ENCODE data around the gene C1orf198.

Gene C1orf198, protein sequence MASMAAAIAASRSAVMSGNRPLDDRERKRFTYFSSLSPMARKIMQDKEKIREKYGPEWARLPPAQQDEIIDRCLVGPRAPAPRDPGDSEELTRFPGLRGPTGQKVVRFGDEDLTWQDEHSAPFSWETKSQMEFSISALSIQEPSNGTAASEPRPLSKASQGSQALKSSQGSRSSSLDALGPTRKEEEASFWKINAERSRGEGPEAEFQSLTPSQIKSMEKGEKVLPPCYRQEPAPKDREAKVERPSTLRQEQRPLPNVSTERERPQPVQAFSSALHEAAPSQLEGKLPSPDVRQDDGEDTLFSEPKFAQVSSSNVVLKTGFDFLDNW

GRCh38 chr1:230867903-230868735 is at the start of gene C1orf198:
TSS of gene C1orf198 (minus strand) at chr1:230868521. CDS start at chr1:230868512, 9 bp downstream.
- no peak for FAIRE-seq

DNA sequence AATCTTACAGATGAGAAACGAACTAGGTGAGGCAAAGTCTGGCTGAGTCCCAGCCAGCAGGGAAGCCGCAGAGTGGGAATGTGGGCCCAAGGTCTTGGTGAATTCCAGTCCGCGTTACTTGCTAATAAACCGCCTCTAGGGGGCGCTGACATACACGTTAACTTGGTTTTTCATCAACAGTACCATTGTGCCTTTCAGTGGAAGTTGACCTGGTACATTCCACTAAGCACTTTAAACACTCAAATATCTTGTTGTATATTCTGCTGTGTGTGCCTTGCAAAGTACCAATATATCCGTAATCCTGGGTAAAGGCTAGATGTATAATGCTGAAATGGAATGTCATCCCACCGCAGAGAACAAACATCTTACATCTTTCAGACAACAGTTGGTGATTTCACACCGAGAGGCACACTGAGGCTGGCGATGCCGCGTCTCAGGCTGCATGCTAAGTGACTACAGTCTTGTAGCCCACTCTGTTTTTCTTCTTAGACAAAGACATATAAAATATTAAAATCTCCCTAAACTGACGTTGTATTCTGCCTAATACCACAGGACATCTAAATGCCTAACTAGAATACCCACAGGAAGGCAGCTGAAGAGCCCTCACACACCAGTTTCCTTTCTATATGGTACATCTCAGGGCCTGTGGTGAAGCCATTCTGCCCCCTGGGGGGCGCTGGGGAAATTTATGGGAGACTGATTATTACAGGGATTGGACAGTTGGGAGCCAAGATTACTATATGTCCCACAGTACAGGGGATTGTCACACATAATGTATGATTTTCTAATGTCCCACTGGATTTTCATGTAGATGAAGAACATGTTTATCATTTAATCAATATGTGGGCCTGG is 49.2 kb upstream of the C1orf198 start:
- peak; percentile 72 for FAIRE-seq

GRCh38 chr1:230916587-230917283 is 48.4 kb upstream of the C1orf198 start:
- FAIRE-seq, result no peak

GRCh38 chr1:230915078-230915477 is 46.8 kb upstream of the C1orf198 start:
- FAIRE-seq, result no peak

- FAIRE-seq, result no peak
Observed at GRCh38 chr1:230913496-230913895, 45.2 kb upstream of the C1orf198 start.

- no peak for FAIRE-seq
Observed at GRCh38 chr1:230910755-230911117, 42.4 kb upstream of the C1orf198 start.

- no peak for FAIRE-seq
Observed at GRCh38 chr1:230909974-230910754, 41.8 kb upstream of the C1orf198 start.

DNA sequence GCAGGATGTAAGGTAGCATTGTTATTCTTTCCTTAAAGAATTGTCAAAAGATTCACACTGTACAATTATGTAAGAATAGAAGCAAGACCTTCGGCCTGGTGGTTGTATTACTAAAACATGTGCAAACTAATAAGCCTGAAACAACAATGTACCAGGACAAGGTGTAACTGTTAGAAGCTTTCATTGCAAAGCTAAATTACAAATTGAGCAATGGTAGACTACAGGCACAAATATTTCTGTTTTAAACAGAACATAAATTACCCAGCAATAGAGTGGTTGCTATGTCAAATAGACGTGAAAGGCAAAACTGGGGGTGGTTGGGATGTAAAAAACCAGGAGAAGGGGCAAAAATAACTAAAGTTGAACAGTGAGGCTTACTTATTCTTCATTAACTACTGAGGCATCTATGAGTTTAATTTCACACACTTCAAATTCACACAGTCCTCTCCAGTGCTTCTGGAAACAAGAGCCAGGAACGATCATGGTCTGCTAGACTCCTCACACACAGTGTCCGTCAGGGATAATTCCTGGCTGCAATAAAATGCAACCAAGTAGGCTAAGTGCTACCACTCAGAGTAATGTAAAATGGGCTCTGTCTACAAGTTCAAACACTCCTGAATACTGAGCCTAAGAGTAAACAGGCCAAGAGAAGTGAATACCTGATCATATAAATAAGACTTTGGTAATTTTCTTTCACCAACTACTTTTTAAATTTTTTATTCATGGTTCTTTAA is 39.3 kb upstream of the C1orf198 start:
- no peak for FAIRE-seq

GRCh38 chr1:230906226-230906625 is 37.9 kb upstream of the C1orf198 start:
- no peak for FAIRE-seq

DNA sequence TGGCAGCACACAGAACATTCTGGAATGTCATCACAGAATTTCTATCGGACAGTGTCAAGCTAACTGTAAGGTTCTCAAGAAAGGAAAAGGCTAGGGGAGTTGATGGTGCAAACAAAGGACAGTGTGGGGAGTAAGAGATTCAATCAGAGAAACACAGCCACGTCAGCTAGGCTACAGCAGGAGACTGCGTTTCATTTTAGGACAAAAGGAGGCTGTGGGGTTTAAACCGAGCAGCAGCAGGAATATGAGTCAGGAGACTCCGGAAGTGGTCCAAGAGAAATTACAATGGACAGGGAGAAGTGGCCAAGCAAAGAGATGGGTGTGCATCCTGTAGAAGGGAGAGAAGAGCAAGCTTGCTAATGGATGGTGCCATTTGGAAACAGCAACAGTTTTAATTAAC is 37.4 kb upstream of the C1orf198 start:
- no peak for FAIRE-seq

DNA sequence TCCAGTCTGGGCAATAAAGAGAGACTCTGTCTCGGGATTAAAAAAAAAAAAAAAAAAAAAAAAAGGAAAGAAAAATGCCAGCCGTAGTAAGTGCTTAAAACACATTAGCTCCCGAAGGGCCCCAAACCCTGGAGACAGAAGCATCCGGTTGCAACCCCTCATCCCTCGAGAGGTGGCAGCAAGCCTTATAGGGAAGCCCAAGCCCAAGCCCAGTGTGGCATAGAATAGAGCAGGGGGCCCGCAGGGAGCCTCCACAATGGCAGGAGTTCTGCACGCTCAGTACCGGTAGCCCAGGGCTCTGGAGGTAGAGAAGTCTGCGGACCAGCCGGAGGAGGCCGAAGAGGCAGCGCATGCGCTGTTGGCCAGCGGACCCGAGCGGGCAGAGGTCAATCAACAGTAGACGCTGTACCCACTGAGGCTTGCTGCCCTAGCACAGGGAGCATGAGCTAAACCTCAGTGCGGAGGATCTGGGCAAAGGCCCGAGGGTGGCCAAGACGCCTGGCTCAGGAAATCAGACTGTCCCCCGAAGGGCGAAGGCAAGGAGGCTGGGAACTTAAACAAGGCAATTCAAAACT is 34.1 kb upstream of the C1orf198 start:
- peak; percentile 100 for FAIRE-seq

DNA sequence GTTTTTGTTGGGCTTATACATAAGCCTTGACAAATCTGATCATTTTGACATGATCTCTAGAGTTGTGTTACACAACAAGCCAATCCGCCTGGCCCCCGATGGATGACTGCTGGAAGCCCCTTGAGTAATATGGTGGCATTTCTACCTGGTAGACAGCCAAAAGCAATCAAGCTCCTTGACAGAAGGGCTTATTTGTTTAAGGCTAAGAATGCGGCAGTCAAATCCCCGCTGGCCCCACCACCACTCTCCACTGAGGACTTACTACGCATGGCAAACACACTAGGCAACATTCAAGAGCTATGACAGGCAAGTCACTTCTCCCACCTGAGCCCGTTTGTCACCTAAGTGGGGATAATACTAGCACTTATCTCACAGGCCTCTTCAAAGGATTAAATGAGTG is 33.4 kb upstream of the C1orf198 start:
- no peak for FAIRE-seq

DNA sequence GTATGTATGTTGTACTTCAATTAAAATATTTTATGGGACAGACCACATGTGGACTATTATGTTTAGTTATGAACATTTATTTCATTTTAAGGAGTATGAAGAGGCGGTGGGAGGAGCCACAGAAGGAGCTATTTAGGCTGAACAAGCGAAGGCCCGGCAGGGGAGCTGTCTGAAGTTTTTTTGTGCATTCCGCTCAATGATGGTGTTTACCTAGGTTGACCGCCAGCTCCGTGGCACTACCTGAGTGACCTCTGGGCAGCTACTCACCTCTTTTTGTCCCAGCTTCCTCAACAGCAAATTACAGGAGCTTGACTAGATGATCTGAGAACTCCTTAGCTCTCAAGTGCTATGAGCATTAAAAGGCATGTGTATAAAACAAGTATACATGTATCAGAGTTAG is 32.7 kb upstream of the C1orf198 start:
- FAIRE-seq, result no peak

DNA sequence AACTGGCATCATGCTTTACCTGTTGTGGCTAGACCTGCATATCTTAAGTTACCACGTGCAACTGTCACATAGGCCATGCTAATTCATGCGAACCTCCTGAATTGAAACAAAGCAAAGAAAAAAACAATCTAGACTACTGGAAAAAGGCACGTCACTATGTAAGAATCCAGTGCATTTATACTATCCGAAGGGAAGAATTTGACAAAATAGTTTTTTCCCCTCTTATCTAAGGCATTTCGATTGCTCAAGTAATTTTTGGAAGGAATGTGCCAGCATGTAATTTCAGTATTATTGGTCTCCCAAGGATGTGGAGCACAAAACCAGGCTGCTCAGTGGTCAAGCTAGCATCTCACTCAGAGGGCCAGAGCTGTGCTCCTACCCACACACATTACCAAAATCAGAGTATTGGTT is 31.5 kb upstream of the C1orf198 start:
- FAIRE-seq, result no peak

DNA sequence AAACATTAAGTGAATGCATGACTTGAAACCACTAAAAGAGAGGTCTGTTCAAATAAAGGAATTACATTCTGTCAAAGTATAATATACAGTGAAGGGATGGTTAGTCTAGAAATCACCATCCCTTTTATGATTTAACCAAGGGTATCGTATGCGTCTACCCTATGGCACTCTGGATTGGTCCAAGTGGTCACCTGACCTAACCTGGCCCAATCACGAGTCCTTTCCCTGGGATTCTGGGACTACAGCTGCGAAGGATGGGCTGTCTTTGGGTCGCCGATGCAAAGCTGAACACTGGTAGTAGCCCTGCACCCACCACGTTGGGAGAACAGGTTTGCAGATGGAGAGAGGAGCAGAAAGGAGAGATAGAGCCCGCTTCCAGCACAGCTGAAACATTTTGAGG is 30.4 kb upstream of the C1orf198 start:
- no peak for FAIRE-seq

DNA sequence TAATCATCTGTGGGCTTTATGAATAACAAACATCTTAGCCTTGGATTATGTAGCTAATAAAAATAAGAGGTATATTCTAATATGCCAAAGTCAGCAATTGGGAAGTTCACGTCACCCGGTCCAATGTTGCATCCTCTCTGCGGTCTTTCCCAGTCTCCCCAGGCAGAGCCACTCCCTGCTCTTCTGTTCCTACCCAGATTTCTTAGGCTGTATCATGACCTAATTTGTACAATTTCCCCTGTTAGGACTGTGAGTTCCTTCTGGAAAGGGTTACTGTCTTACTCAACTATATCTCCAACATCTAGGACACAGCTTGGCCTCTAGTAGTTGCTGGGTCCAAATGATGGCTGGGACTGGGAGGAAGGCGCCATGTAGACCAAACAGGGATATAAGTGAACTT is 29.8 kb upstream of the C1orf198 start:
- FAIRE-seq, result no peak

DNA sequence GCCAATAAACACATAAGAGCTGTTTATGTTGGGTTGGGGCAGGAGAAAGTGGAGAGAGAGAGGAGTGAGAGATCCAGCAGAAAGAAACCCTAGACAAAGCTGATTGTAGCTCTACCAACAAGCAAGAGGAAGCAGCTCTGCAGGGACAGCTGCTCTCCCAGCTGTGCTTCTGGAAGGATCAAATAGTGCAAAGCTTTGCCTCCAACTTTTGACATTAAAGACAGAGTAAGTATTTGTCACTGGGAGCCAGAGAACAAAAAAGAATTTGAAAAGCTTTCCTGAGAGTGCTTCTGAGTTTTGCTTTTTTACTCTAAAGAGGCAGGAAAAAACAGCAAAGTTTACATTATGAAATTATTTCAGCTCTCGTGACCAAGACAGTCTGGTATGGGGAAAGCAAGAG is 28.5 kb upstream of the C1orf198 start:
- no peak for FAIRE-seq

GRCh38 chr1:230895452-230895851 is 27.1 kb upstream of the C1orf198 start:
- FAIRE-seq, result no peak

- FAIRE-seq, result no peak
Observed at GRCh38 chr1:230894664-230895063, 26.3 kb upstream of the C1orf198 start.

GRCh38 chr1:230894032-230894431 is 25.7 kb upstream of the C1orf198 start:
- FAIRE-seq, result no peak

DNA sequence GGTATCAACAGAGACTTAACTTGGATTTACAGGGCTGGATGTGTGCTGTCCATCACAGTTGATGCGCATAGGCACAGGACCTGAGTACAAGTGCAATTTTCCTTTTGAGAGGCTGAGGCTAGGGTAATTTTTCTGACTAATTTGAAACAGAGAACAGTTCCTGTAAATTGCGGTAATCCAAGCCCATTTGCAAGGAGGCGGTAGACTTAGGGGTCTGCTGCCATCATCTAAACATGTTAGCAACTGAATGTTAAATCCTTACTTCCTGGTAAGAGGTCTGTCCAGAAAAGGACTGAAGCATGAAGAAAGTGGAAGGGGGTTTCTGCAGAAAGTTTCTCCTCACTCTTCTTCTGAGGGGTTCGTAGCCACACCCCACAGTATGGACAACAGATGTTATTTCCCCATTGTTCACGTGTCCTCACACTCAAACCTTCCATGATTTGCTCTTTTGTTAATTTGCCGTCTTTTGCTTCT is 23.7 kb upstream of the C1orf198 start:
- FAIRE-seq, result no peak

Measured in islet of Langerhans (tissue), 1 donor.